SK-N-MC (cell line): ENCODE results near the gene NCK2.

Experiments
- FOXP2 ChIP-seq: optimal IDR thresholded peaks from 2 replicates; pipeline ENCODE3; 2011; ENCODE audit warnings: mild to moderate bottlenecking, moderate library complexity; ENCODE audit not compliant: insufficient read depth; ENCODE audit errors: extremely low read length, control extremely low read depth
- POLR2AphosphoS5 ChIP-seq: IDR thresholded peaks from 2 replicates; pipeline ENCODE4 v1.6.1; 2012; ENCODE audit warnings: mild to moderate bottlenecking, low read depth, low read length, borderline replicate concordance

DNA sequence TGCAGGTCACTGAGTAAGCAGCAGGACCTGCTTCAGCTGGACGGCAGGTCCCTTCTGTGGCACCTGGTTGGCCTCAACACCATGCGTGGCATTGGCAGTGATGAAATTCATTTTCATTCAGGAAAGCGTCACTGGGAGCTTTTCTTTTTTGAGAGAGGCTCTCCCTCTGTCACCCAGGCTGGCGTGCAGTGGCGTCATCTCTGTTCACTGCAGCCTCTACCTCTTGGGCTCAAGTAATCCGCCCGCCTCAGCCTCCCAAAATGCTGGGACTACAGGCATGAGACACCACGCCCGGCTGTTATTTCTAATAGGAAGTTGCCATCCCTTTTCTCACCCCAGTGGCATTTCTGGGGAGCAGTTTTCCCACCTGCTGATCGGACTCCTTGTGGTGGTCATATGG, 39.3 kb downstream of the NCK2 start:
- TF ChIP-seq POLR2AphosphoS5: no peak
- TF ChIP-seq FOXP2: no peak
